ENCODE measurements around the gene APAF1.

Gene APAF1

GRCh38 chr12:98660521-98660920, 15.4 kb downstream of the APAF1 start:
- DNase-seq (ENCODE audit: low read depth) = no peak

GRCh38 chr12:98669751-98670150, 24.7 kb downstream of the APAF1 start:
- no peak for DNase-seq (ENCODE audit: low read depth)

- DNase-seq (ENCODE audit: low read depth) = no peak
These were observed 26.4 kb downstream of the APAF1 start for GRCh38 chr12:98671459-98671858.

GRCh38 chr12:98674841-98675240, 29.8 kb downstream of the APAF1 start:
- DNase-seq (ENCODE audit: low read depth) = no peak

- no peak for DNase-seq (ENCODE audit: low read depth)
These were observed 33.3 kb downstream of the APAF1 start for GRCh38 chr12:98678236-98678945.

GRCh38 chr12:98678946-98679610, 34.0 kb downstream of the APAF1 start:
- no peak for DNase-seq (ENCODE audit: low read depth)

GRCh38 chr12:98679611-98680005, 34.5 kb downstream of the APAF1 start:
- DNase-seq (ENCODE audit: low read depth) = no peak

- no peak for DNase-seq (ENCODE audit: low read depth)
These were observed 39.1 kb downstream of the APAF1 start for GRCh38 chr12:98684199-98684598.

GRCh38 chr12:98686603-98687002, 41.5 kb downstream of the APAF1 start:
- peak; percentile 31 for DNase-seq (ENCODE audit: low read depth)

GRCh38 chr12:98691351-98691750, 46.3 kb downstream of the APAF1 start:
- no peak for DNase-seq (ENCODE audit: low read depth)

GRCh38 chr12:98696036-98696646, 51.1 kb downstream of the APAF1 start:
- DNase-seq (ENCODE audit: low read depth) = no peak

- no peak for DNase-seq (ENCODE audit: low read depth)
These were observed 52.1 kb downstream of the APAF1 start for GRCh38 chr12:98697209-98697608.

GRCh38 chr12:98698603-98699463, 53.7 kb downstream of the APAF1 start:
- DNase-seq (ENCODE audit: low read depth) = no peak

- peak; percentile 14 for DNase-seq (ENCODE audit: low read depth)
These were observed 54.5 kb downstream of the APAF1 start for GRCh38 chr12:98699586-98699985.

- no peak for DNase-seq (ENCODE audit: low read depth)
These were observed 56.1 kb downstream of the APAF1 start for GRCh38 chr12:98701166-98701565.

- no peak for DNase-seq (ENCODE audit: low read depth)
These were observed 63.9 kb downstream of the APAF1 start for GRCh38 chr12:98709022-98709421.

- DNase-seq (ENCODE audit: low read depth) = no peak
These were observed 69.3 kb downstream of the APAF1 start for GRCh38 chr12:98714426-98714825.

- DNase-seq (ENCODE audit: low read depth) = no peak
These were observed 74.7 kb downstream of the APAF1 start for GRCh38 chr12:98719515-98720504.

- no peak for DNase-seq (ENCODE audit: low read depth)
These were observed 76.2 kb downstream of the APAF1 start for GRCh38 chr12:98721204-98721702.

GRCh38 chr12:98724384-98725155, 79.5 kb downstream of the APAF1 start:
- peak; percentile 6 for DNase-seq (ENCODE audit: low read depth)
